Smooth muscle cell (in vitro differentiated cells): Measurements from ENCODE around the gene AMBRA1. TPM values are rescaled to one million over a fixed set of nuclear protein-coding genes. Genes with fewer than 3 reads are reported as not detected.
A peak's percentile ranks its signal among the peaks of the same experiment; 100 is the strongest.

Source experiments
- DNase-seq: peaks from one replicate; lab custom pipeline; 2025; ENCODE audit not compliant: unreplicated experiment; lab: John Stamatoyannopoulos, UW
- H2AFZ ChIP-seq: fragments of 200-600 bp; sonication (generic); 2 replicates; pipeline ENCODE4 v1.6.0; 2016; ENCODE audit warnings: antibody characterized with exemption, low read depth, mild to moderate bottlenecking
- H3F3A ChIP-seq: fragments of 200-600 bp; sonication (generic); 2 replicates; pipeline ENCODE4 v1.6.0; 2017; ENCODE audit warnings: antibody characterized with exemption, low read depth
- H3K27ac ChIP-seq: fragments of 200-600 bp; sonication (generic); 2 replicates; pipeline ENCODE4 v1.5.1; 2016; ENCODE audit warnings: low read depth, mild to moderate bottlenecking
- H3K27me3 ChIP-seq: fragments of 200-600 bp; sonication (generic); 2 replicates; pipeline ENCODE4 v1.6.1; 2016; ENCODE audit warnings: low read depth, mild to moderate bottlenecking
- H3K36me3 ChIP-seq: fragments of 200-600 bp; sonication (generic); 2 replicates; pipeline ENCODE4 v1.5.1; 2016; ENCODE audit warnings: low read depth
- H3K4me1 ChIP-seq: fragments of 200-600 bp; sonication (generic); 2 replicates; pipeline ENCODE4 v1.5.1; 2016; ENCODE audit warnings: low read depth
- H3K4me2 ChIP-seq: fragments of 200-600 bp; sonication (generic); 2 replicates; pipeline ENCODE4 v1.6.0; 2016; ENCODE audit warnings: mild to moderate bottlenecking
- H3K4me3 ChIP-seq: fragments of 200-600 bp; sonication (generic); 2 replicates; pipeline ENCODE4 v1.5.1; 2016; ENCODE audit warnings: mild to moderate bottlenecking
- H3K79me2 ChIP-seq: fragments of 200-600 bp; sonication (generic); 2 replicates; pipeline ENCODE4 v1.6.0; 2016; ENCODE audit warnings: low read depth, mild to moderate bottlenecking
- H3K9ac ChIP-seq: fragments of 200-600 bp; sonication (generic); 2 replicates; pipeline ENCODE4 v1.6.0; 2016; ENCODE audit warnings: low read depth
- H3K9me3 ChIP-seq: fragments of 200-600 bp; sonication (generic); replicated peaks from 2 replicates; pipeline ENCODE4 v1.5.1; 2016; ENCODE audit warnings: low read depth
- H4K20me1 ChIP-seq: fragments of 200-600 bp; sonication (generic); 2 replicates; pipeline ENCODE4 v1.6.0; 2016; ENCODE audit warnings: low read depth
- WGBS: methylation state at CpG from one replicate; pipeline ENCODE4 v1.1.7; 2016; ENCODE audit warnings: low lambda C conversion rate; 5-methylcytosine and 5-hydroxymethylcytosine counted together
- polyA plus RNA-seq: library from polyadenylated mRNA; unstranded; fragments of >200 nt; fragmentation: Nextera tagmentation; extraction: Ambion mirVana; gene quantifications from 2 replicates; pipeline ENCODE4 v1.2.1, GENCODE V29; 2016
- total RNA-seq: library from RNA; depleted of rRNA; stranded (reverse); fragments of >200 nt; gene quantifications from 2 replicates; pipeline ENCODE4 v1.2.3, GENCODE V29; 2014
- TF ChIP-seq, protein P1 (sequence below): fragments of 200-600 bp; sonication (generic); IDR thresholded peaks from 2 replicates; pipeline ENCODE4 v1.5.1; 2017; ENCODE audit warnings: borderline replicate concordance, mild to moderate bottlenecking, antibody characterized with exemption; ENCODE audit not compliant: insufficient read depth, poor library complexity, severe bottlenecking

Gene AMBRA1
- total and polyA plus RNA-seq, 2 experiments from 2014 or later: 10.3 to 38.3 TPM

DNA sequence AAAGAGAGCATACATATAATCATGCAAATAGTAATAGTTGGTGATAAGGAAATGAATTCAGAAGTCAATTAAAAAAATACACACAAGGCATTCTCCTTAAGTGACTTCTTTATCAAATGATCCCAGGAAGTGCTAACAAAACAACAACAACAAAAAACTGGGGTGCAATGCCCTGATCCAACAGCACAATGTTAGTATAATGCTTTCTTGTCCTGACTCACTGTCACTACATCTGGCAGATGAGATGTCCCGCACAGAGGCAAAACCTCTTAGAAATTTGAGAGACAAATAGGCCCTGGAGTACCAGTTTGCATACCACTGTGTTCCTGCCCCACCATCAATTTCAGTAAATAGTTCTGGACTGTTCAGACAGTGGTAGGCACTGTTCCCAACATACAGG, 11.0 kb upstream of the AMBRA1 start:
- H3K4me1 ChIP-seq: no peaks in the 10 kb centered on the region
- H3F3A ChIP-seq: no peaks in the 10 kb centered on the region
- peaks cover 2% of the 10 kb centered on the region for H3K36me3 ChIP-seq
- H3K9ac ChIP-seq: no peak overlapping the region
- H3K27ac ChIP-seq: no peak overlapping the region
- no peaks in the 10 kb centered on the region for H4K20me1 ChIP-seq
- no peak overlapping the region for H2AFZ ChIP-seq
- WGBS: 96% methylated on average over 1 of the region's 1 CpG
- no peak overlapping the region for H3K4me2 ChIP-seq
- H3K27me3 ChIP-seq: no peaks in the 10 kb centered on the region
- H3K9me3 ChIP-seq: no peaks in the 10 kb centered on the region
- H3K4me3 ChIP-seq: no peak overlapping the region
- no peak for DNase-seq
- TF ChIP-seq, protein P1, sequence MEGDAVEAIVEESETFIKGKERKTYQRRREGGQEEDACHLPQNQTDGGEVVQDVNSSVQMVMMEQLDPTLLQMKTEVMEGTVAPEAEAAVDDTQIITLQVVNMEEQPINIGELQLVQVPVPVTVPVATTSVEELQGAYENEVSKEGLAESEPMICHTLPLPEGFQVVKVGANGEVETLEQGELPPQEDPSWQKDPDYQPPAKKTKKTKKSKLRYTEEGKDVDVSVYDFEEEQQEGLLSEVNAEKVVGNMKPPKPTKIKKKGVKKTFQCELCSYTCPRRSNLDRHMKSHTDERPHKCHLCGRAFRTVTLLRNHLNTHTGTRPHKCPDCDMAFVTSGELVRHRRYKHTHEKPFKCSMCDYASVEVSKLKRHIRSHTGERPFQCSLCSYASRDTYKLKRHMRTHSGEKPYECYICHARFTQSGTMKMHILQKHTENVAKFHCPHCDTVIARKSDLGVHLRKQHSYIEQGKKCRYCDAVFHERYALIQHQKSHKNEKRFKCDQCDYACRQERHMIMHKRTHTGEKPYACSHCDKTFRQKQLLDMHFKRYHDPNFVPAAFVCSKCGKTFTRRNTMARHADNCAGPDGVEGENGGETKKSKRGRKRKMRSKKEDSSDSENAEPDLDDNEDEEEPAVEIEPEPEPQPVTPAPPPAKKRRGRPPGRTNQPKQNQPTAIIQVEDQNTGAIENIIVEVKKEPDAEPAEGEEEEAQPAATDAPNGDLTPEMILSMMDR: no peak
- H3K79me2 ChIP-seq: no peaks in the 10 kb centered on the region

GRCh38 chr11:46603704-46604308, 10.0 kb upstream of the AMBRA1 start:
- WGBS: 96% methylated on average over 15 of the region's 15 CpGs
- no peak overlapping the region for H2AFZ ChIP-seq

GRCh38 chr11:46601129-46601528, 7.3 kb upstream of the AMBRA1 start:
- 97% methylated on average over 1 of the region's 1 CpG for WGBS
- no peak for DNase-seq
- no peak overlapping the region for H3K4me3 ChIP-seq
- no peaks in the 10 kb centered on the region for H3K27me3 ChIP-seq
- peaks cover 2% of the 10 kb centered on the region for H3K36me3 ChIP-seq
- no peak overlapping the region for H2AFZ ChIP-seq
- no peaks in the 10 kb centered on the region for H3K79me2 ChIP-seq
- no peaks in the 10 kb centered on the region for H3K9me3 ChIP-seq
- no peaks in the 10 kb centered on the region for H3K4me1 ChIP-seq
- TF ChIP-seq, protein P1: no peak
- H3F3A ChIP-seq: no peaks in the 10 kb centered on the region
- H3K4me2 ChIP-seq: no peak overlapping the region
- H4K20me1 ChIP-seq: no peaks in the 10 kb centered on the region
- H3K27ac ChIP-seq: peak overlapping the region; percentile 60
- H3K9ac ChIP-seq: no peak overlapping the region

More at GRCh38 chr11:46603704-46604308, 10.0 kb upstream of the AMBRA1 start:
- H3K27me3 ChIP-seq: no peaks in the 10 kb centered on the region
- H4K20me1 ChIP-seq: no peaks in the 10 kb centered on the region
- H3K9me3 ChIP-seq: no peaks in the 10 kb centered on the region
- H3K79me2 ChIP-seq: no peaks in the 10 kb centered on the region
- no peak overlapping the region for H3K4me3 ChIP-seq
- TF ChIP-seq, protein P1: no peak
- no peak for DNase-seq
- peaks cover 2% of the 10 kb centered on the region for H3K36me3 ChIP-seq
- H3K4me2 ChIP-seq: no peak overlapping the region
- H3F3A ChIP-seq: no peaks in the 10 kb centered on the region
- no peak overlapping the region for H3K27ac ChIP-seq
- H3K4me1 ChIP-seq: no peaks in the 10 kb centered on the region
- no peak overlapping the region for H3K9ac ChIP-seq
